Pancreas (tissue), 10 donors: Measurements from ENCODE around the gene MS4A10. TPM values are rescaled to one million over a fixed set of nuclear protein-coding genes. Genes with fewer than 3 reads are reported as not detected.

Experiments used
- ATAC-seq, 4 donors: fragments of 200-7000 bp; cut with Tn5 transposase; one replicate each; pipeline versions ENCODE4 v1.8.0 to v1.9.1; 2020; ENCODE audit warnings: mild to moderate bottlenecking in 4 of 4, moderate library complexity in 4 of 4
- DNase-seq, 6 donors: peaks; one replicate each; pipeline ENCODE4 v3.0.0-alpha.2; 2020
- FAIRE-seq: peaks from 2 replicates; lab custom pipeline; 2012; peaks lifted over from hg19 to GRCh38; lab: Jason Lieb, UNC
- H3K27ac ChIP-seq, 4 donors: fragments of 200-600 bp; sonication (generic); 1 replicate in 3 of 4; 2 replicates in 1 of 4; pipeline versions ENCODE4 v1.5.0 to v1.8.0; 2020
- H3K27me3 ChIP-seq, 4 donors: fragments of 200-600 bp; one replicate each; pipeline ENCODE4 v1.8.0; 2021
- H3K36me3 ChIP-seq, 3 donors: fragments of 200-600 bp; sonication (generic) in 1 of 3; one replicate each; pipeline versions ENCODE4 v1.5.0 to v1.8.0; 2020 to 2021
- H3K4me1 ChIP-seq, 3 donors: fragments of 200-600 bp; one replicate each; pipeline ENCODE4 v1.8.0; 2021
- H3K4me3 ChIP-seq, 4 donors: fragments of 200-600 bp; sonication (generic) in 2 of 4; one replicate each; pipeline versions ENCODE4 v1.5.0 to v1.8.0; 2020 to 2021
- H3K9me3 ChIP-seq, 4 donors: fragments of 200-600 bp; one replicate each; pipeline ENCODE4 v1.8.0; 2021
- CTCF ChIP-seq, 4 donors: fragments of 200-600 bp; sonication (generic) in 3 of 4; IDR thresholded peaks; one replicate each; pipeline versions ENCODE4 v1.5.0 to v1.8.0; 2021; ENCODE audit warnings: antibody characterized with exemption in 4 of 4
- WGBS, 2 donors: extraction: QIAGEN DNeasy Blood & Tissue Kit; methylation state at CpG; one replicate each; pipeline ENCODE4 v1.1.7; 2013; 5-methylcytosine and 5-hydroxymethylcytosine counted together
- intact Hi-C, 3 donors: fragments of 100-400 bp; cut with DNase I; formaldehyde crosslinking; loops; one replicate each; pipeline versions ENCODE4 v1.11.1 to v1.14.2; 2022
- polyA plus RNA-seq, 2 donors: library from polyadenylated mRNA; stranded (reverse); fragments of 200-250 nt; gene quantifications; one replicate each; pipeline ENCODE4 v1.2.3, GENCODE V29; 2013
- total RNA-seq, 6 donors: library from RNA; stranded (reverse); fragmentation: NEBNext Ultra II Directional in 4 of 6; extraction: Animal tissue kit (Norgen Biotek cat#: 25700) in 4 of 6; gene quantifications; one replicate each; pipeline versions ENCODE4 v1.2.1 to v1.2.4, GENCODE V29; 2021 to 2023
- donor health status: healthy with polysubstance abuse.
- donor health status: DM: no; HTN: no; CAD: no; lungs with moderate emphysema.
- donor health status: DM: no; HTN: no; CAD: no.
- donor health status: control.
- donor health status: control.
- donor health status: Bipolar disorder and iron deficiency.
- donor health status: DM: yes; HTN: yes; CAD: no.
- donor health status: DM: no; HTN: no; CAD: no.
- donor health status: DM: no; HTN: no; CAD: no.
- donor health status: DM: yes; HTN: yes; CAD: no.

Gene MS4A10
- total and polyA plus RNA-seq, 8 donors, result not detected

GRCh38 chr11:60769811-60770210, 15.3 kb upstream of the MS4A10 start:
- H3K27ac ChIP-seq, result no peak overlapping the region
- no peaks in the 10 kb centered on the region for H3K27me3 ChIP-seq
- TF ChIP-seq CTCF (IDR thresholded peaks at IDR 0.05), result no peak
- FAIRE-seq (no peak), DNase-seq (no peak), ATAC-seq (no peak)
- intact Hi-C loops, result no loop called here
- no peaks in the 10 kb centered on the region for H3K4me1 ChIP-seq
- WGBS, 2 donors, result 75 to 88% methylated on average over 10 to 11 of the region's 11 CpGs
- no peak overlapping the region for H3K4me3 ChIP-seq
- no peaks in the 10 kb centered on the region for H3K9me3 ChIP-seq
- no peaks in the 10 kb centered on the region for H3K36me3 ChIP-seq

- FAIRE-seq, result no peak
- Histone ChIP-seq H3K27me3 (no peaks in the 10 kb centered on the region), H3K4me3 (no peak overlapping the region), H3K36me3 (no peaks in the 10 kb centered on the region), H3K27ac (no peak overlapping the region), H3K4me1 (peaks cover 0 to 3% (median 0%) of the 10 kb centered on the region in 3 donors), H3K9me3 (no peaks in the 10 kb centered on the region)
- WGBS, 2 donors, result 79 to 90% methylated on average over 4 of the region's 4 CpGs
- intact Hi-C loops, result no loop called here
- peak in 1 of 6 donors; percentile 31 for DNase-seq
- ATAC-seq, result no peak
- no peak for TF ChIP-seq CTCF (IDR thresholded peaks at IDR 0.05)
Measured at GRCh38 chr11:60771146-60771545, 14.0 kb upstream of the MS4A10 start.

GRCh38 chr11:60771879-60772525, 13.1 kb upstream of the MS4A10 start:
- intact Hi-C loops, result no loop called here
- DNase-seq (peak in 1 of 6 donors; percentile 11), ATAC-seq (no peak), FAIRE-seq (no peak)
- no peaks in the 10 kb centered on the region for H3K27me3 ChIP-seq
- peaks cover 0 to 3% (median 0%) of the 10 kb centered on the region in 3 donors for H3K4me1 ChIP-seq
- no peak overlapping the region for H3K27ac ChIP-seq
- no peaks in the 10 kb centered on the region for H3K36me3 ChIP-seq
- WGBS, 2 donors, result 76 to 78% methylated on average over 16 of the region's 16 CpGs
- no peak overlapping the region for H3K4me3 ChIP-seq
- H3K9me3 ChIP-seq, result no peaks in the 10 kb centered on the region
- no peak for TF ChIP-seq CTCF (IDR thresholded peaks at IDR 0.05)

- Histone ChIP-seq H3K4me3 (no peak overlapping the region), H3K27me3 (no peaks in the 10 kb centered on the region), H3K27ac (no peak overlapping the region), H3K36me3 (no peaks in the 10 kb centered on the region), H3K4me1 (peaks cover 0 to 3% (median 0%) of the 10 kb centered on the region in 3 donors), H3K9me3 (no peaks in the 10 kb centered on the region)
- TF ChIP-seq CTCF (IDR thresholded peaks at IDR 0.05), result no peak
- 90 to 96% methylated on average over 8 of the region's 8 CpGs for WGBS, 2 donors
- intact Hi-C loops, result no loop called here
- no peak for FAIRE-seq
- DNase-seq, result no peak
- no peak for ATAC-seq
Measured at GRCh38 chr11:60772666-60773065, 12.5 kb upstream of the MS4A10 start.

- intact Hi-C loops, result no loop called here
- Histone ChIP-seq H3K4me3 (no peak overlapping the region), H3K9me3 (no peaks in the 10 kb centered on the region), H3K36me3 (no peaks in the 10 kb centered on the region), H3K4me1 (peaks cover 0 to 3% (median 0%) of the 10 kb centered on the region in 3 donors), H3K27me3 (no peaks in the 10 kb centered on the region), H3K27ac (no peak overlapping the region)
- no peak for TF ChIP-seq CTCF (IDR thresholded peaks at IDR 0.05)
- WGBS, 2 donors, result 63 to 81% methylated on average over 12 to 13 of the region's 13 CpGs
- DNase-seq (no peak), ATAC-seq (no peak), FAIRE-seq (no peak)
Measured at GRCh38 chr11:60774726-60775125, 10.4 kb upstream of the MS4A10 start.
